Neural progenitor cell (in vitro differentiated cells): Measurements from ENCODE around the gene COMMD8.

Experiments
- CTCF ChIP-seq: fragments of 200-600 bp; sonication (generic); IDR thresholded peaks from 2 replicates; pipeline ENCODE4 v1.5.1; 2017; ENCODE audit warnings: antibody characterized with exemption, mild to moderate bottlenecking
- EZH2 ChIP-seq: fragments of 200-600 bp; sonication (generic); IDR thresholded peaks from 2 replicates; pipeline ENCODE4 v1.6.1; 2017; ENCODE audit warnings: antibody characterized with exemption, mild to moderate bottlenecking, moderate library complexity
- EZH2phosphoT487 ChIP-seq: fragments of 200-600 bp; sonication (generic); IDR thresholded peaks from 2 replicates; pipeline ENCODE4 v1.6.1; 2017; ENCODE audit warnings: antibody characterized with exemption

GRCh38 chr4:47482326-47482725 lies 18.8 kb upstream of the COMMD8 start:
- TF ChIP-seq CTCF (no peak), EZH2 (no peak), EZH2phosphoT487 (no peak)
